OCI-LY7 (cell line): ENCODE data around the gene PKN2.

Experiments
- EZH2phosphoT487 ChIP-seq: fragments of 200-600 bp; sonication (generic); IDR thresholded peaks from 2 replicates; pipeline ENCODE4 v1.6.1; 2018; ENCODE audit warnings: low read depth, borderline replicate concordance, mild to moderate bottlenecking, mixed run types, antibody characterized with exemption, low read length, moderate library complexity, mixed read lengths
- TF ChIP-seq, protein P1 (sequence below): fragments of 200-600 bp; sonication (generic); conservative IDR thresholded peaks from 2 replicates; pipeline ENCODE4 v1.5.1; 2014; ENCODE audit warnings: mild to moderate bottlenecking, antibody characterized with exemption, low read length, moderate library complexity, mixed read lengths

DNA sequence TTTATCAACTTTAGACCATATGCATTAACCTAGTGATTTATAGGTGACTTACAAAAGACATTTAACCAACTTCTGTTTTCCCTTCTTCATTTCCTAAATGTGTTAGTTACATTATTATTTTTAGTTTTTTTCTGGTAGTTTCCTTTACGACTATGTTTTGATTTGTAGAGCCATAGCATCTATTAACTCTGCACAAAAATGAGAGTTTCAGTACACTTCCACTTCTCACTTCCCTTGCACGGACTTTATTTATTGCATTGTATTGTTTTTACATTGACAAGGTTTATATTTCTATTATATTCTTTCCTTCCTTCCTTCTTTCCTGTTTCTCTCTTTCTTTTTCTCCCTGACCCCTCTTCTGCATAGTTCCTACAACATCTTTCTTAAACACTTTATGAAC is 14.7 kb downstream of the PKN2 start:
- TF ChIP-seq, protein P1, sequence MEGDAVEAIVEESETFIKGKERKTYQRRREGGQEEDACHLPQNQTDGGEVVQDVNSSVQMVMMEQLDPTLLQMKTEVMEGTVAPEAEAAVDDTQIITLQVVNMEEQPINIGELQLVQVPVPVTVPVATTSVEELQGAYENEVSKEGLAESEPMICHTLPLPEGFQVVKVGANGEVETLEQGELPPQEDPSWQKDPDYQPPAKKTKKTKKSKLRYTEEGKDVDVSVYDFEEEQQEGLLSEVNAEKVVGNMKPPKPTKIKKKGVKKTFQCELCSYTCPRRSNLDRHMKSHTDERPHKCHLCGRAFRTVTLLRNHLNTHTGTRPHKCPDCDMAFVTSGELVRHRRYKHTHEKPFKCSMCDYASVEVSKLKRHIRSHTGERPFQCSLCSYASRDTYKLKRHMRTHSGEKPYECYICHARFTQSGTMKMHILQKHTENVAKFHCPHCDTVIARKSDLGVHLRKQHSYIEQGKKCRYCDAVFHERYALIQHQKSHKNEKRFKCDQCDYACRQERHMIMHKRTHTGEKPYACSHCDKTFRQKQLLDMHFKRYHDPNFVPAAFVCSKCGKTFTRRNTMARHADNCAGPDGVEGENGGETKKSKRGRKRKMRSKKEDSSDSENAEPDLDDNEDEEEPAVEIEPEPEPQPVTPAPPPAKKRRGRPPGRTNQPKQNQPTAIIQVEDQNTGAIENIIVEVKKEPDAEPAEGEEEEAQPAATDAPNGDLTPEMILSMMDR: no peak
- no peak for TF ChIP-seq EZH2phosphoT487
